ENCODE measurements around the gene CUL4A. TPM values are rescaled to one million over a fixed set of nuclear protein-coding genes. Genes with fewer than 3 reads are reported as not detected.

The CUL4A gene
- total RNA-seq, 2 experiments from 2014 or later, result 87.7 to 88.9 TPM

DNA sequence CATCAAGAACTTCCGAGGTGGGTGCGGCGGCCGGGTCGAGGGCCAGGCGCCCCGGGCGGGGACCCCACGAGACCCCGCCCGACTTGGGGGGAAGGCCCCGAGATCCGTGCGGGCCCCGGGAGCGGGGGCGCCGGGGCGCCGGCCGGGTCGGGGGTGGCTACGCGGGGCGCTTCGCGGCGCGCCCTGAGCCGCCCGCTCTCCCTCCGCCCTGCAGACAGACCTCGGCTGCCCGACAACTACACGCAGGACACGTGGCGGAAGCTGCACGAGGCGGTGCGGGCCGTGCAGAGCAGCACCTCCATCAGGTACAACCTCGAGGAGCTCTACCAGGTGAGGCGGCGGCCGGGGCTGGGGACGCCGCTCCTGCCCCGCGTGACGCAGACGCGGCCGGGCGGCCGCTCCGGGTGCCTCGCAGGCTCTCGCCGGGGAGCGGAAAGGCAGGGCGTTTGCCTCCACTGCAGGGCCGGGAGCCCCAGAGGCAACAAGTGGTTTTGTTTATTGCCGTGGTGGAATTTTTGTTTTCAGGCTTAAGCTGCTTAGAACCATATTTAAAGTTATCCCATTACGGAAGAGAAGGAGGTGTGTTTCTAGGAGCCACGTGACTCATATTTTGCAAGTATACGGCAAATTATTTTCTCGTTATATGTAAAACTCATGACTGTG, 477 bp downstream of the CUL4A start:
- peak overlapping the region; percentile 87 for H3K27ac Mint-ChIP-seq
- H3K9me3 Mint-ChIP-seq, result peaks cover 1% of the 10 kb centered on the region
- peaks cover 31% of the 10 kb centered on the region for H3K36me3 Mint-ChIP-seq
- H3K27me3 Mint-ChIP-seq, result no peaks in the 10 kb centered on the region
- DNase-seq, result peak; percentile 77
- H3K4me3 Mint-ChIP-seq, result peak overlapping the region; percentile 84
- H3K4me1 Mint-ChIP-seq, result peaks cover 59% of the 10 kb centered on the region

DNA sequence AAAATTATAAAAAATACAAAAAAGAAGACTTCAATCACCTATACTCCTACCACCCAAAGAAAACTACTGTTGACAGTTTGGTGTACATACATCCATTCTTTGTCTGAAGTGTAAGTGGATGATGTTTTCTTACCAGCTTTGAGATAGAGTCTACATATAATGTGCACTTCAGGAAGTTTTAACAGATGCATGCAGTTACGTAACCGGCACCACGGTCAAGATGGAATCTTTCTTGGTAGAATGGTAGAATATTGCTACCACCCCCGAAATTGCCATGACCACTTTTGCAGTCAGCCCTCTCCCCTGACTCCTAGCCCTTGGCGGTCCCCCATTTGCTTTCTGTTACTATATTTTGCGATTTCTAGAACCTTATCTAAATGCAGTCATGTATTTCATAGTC, 1.4 kb downstream of the CUL4A start:
- peaks cover 1% of the 10 kb centered on the region for H3K9me3 Mint-ChIP-seq
- H3K4me3 Mint-ChIP-seq, result peak overlapping the region; percentile 84
- peaks cover 28% of the 10 kb centered on the region for H3K36me3 Mint-ChIP-seq
- H3K27ac Mint-ChIP-seq, result peak overlapping the region; percentile 34
- H3K4me1 Mint-ChIP-seq, result peaks cover 49% of the 10 kb centered on the region
- no peak for DNase-seq
- H3K27me3 Mint-ChIP-seq, result no peaks in the 10 kb centered on the region

DNA sequence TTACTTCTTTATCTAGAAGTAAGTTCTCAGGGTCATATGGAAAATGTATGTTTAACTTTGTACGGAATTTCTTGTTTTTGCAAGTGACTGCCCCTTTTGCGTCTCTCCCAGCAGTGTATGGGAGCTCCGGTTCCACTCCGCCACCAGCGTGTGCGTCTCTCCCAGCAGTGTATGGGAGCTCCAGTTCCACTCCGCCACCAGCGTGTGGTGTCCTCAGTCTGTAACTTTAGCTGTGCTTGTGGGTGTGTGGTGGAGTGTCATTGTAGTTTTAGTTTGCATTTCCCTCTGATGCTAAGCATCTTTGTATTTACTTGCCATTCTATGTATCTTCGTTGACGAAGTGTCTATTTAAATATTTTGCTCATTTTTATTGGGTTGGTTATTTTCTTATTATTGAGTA, 2.4 kb downstream of the CUL4A start:
- H3K4me3 Mint-ChIP-seq, result peak overlapping the region; percentile 74
- peaks cover 40% of the 10 kb centered on the region for H3K4me1 Mint-ChIP-seq
- DNase-seq, result peak; percentile 23
- peaks cover 26% of the 10 kb centered on the region for H3K36me3 Mint-ChIP-seq
- H3K27me3 Mint-ChIP-seq, result no peaks in the 10 kb centered on the region
- H3K27ac Mint-ChIP-seq, result no peak overlapping the region
- H3K9me3 Mint-ChIP-seq, result peaks cover 1% of the 10 kb centered on the region

DNA sequence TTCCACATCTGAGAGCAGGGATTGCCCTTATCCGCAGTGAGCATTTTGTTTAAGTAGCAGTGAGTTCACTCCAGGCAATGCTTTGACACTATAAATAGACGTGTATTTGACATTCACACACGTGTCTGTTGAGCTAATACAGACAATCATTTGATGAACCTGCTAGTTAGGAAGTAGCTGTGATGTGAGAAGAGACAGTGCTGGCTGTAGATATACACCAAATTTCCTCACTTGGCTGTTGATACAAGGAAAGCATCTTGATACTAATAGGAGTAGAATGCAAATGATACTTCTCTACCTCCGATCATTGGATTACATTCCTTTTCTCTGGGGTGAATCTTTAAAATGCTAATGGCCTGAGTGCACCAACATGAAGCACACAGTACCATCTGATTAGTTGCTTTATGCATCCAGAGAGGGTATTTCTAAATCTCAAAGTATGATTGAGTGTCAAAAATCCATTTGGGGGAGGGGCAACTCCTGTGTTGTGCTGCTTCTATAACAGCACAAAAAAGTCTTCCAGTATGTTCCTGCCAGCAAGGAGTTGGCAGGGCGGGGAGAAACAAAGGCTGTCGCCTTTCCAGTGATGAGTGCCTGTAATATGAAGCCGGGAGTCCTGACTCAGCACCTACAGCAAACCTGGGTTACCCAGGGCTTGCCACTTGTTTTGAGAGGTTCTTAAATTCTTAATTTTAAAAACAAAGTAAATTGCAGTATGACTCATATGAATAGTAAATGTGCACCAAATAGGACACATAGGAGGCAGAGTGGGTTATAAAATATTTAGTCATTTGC, 7.0 kb downstream of the CUL4A start:
- no peak overlapping the region for H3K27ac Mint-ChIP-seq
- peaks cover 10% of the 10 kb centered on the region for H3K36me3 Mint-ChIP-seq
- DNase-seq, result no peak
- H3K9me3 Mint-ChIP-seq, result peaks cover 1% of the 10 kb centered on the region
- H3K27me3 Mint-ChIP-seq, result no peaks in the 10 kb centered on the region
- peaks cover 30% of the 10 kb centered on the region for H3K4me1 Mint-ChIP-seq
- H3K4me3 Mint-ChIP-seq, result no peak overlapping the region

DNA sequence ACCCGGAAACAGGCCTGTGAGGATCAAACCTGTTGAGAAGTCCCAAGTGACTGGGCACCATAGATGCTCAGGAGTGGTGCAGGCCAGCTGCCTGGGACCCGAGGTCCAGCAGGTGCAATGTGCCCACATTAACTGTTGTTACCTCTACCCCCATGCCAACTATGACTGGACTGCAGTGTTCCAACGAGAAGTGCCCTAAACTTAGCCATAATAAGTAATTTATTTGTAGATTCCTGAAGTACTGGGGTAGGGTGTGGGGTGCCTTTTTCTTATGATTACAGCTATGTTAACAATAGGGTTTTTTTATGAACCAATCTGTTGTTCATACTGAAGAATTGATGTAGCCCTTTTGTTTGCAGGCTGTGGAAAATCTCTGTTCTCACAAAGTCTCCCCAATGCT, 9.2 kb downstream of the CUL4A start:
- H3K4me1 Mint-ChIP-seq, result peaks cover 15% of the 10 kb centered on the region

DNA sequence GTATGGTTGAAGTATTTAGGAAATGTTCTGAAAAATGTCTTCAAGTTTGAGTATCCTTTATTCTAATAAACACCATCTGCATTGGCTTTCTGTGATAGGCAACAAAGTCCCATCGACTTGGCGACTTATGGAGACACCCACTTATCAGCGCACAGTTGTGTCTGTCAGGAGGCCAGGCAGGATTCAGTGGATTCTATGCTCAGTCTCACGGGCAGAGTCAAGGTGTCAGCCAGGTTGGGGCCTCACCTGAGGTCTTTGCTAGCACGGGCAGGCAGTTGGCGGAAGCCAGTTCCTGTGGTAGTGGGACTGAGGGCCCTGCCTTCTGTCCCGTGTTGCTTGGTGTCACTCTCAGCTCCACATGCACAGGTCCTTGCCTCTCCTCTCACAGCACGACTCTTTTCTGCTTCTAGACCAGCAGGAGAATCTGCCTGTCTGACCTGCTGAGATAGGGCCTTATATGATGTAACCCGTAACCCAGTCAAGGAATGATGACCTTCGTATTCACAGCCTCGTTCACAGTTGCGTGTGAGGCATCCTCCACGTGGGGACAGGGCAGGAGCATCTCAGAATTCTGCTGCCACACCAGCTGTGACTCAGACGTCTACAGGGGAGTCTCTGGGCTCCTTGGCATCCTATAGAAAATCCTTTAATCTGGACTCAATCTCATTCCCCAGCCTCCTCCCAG, 10.0 kb downstream of the CUL4A start:
- no peaks in the 10 kb centered on the region for H3K9me3 Mint-ChIP-seq
- peaks cover 8% of the 10 kb centered on the region for H3K4me1 Mint-ChIP-seq
- no peak for DNase-seq
- H3K4me3 Mint-ChIP-seq, result no peak overlapping the region
- no peaks in the 10 kb centered on the region for H3K27me3 Mint-ChIP-seq
- no peak overlapping the region for H3K27ac Mint-ChIP-seq
- peaks cover 10% of the 10 kb centered on the region for H3K36me3 Mint-ChIP-seq

More for the DNA sequence above, 9.2 kb downstream of the CUL4A start:
- Mint-ChIP-seq H3K36me3 (peaks cover 6% of the 10 kb centered on the region), H3K4me3 (no peak overlapping the region), H3K27ac (no peak overlapping the region), H3K9me3 (no peaks in the 10 kb centered on the region), H3K27me3 (no peaks in the 10 kb centered on the region)
- no peak for DNase-seq

DNA sequence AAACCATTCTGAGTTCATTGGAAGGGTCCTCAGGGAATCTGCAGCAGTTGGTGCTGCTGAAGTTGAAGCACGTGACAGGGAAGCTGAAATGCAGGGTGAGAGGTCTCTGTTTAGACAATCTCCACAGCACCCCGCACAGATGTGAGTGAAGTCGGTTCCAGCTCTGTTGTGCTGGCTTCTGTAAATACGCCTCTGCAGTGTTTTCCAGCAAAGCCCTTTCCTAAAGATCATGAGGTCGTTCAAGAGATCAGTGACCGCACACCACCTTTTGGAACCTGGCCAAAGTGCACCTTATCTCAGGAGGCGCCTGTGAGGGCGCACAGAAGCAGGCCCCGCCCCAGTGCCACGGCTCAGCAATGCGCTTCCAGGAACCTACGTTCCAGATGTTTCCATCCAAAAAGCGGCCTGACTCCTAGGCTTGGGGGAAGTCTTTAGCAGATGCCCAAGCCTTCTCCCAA, 10.8 kb downstream of the CUL4A start:
- Mint-ChIP-seq H3K27me3 (no peaks in the 10 kb centered on the region), H3K27ac (no peak overlapping the region), H3K4me1 (peaks cover 6% of the 10 kb centered on the region), H3K36me3 (peaks cover 10% of the 10 kb centered on the region), H3K9me3 (no peaks in the 10 kb centered on the region), H3K4me3 (no peak overlapping the region)
- no peak for DNase-seq

DNA sequence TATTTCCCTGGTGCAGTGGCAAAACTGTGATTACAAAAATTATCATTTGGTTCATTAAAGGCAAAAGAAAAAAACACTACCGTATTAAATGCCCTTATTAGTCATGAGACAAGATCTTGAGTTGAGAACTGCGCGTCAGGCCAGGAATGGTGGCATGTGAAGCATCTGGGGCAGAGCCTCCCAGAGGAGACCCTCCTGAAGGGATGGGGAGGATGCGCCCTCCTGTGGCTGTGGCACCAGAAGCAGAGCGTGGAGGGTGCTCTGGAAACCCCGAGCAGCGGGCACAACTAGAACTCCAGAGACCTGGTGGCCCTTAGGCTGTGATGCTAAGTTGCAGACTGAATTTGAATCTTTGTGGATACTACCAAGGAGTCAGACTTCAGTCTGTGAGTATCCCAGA, 11.5 kb downstream of the CUL4A start:
- Mint-ChIP-seq H3K36me3 (peaks cover 10% of the 10 kb centered on the region), H3K27ac (no peak overlapping the region), H3K9me3 (no peaks in the 10 kb centered on the region), H3K27me3 (no peaks in the 10 kb centered on the region), H3K4me1 (peaks cover 6% of the 10 kb centered on the region), H3K4me3 (no peak overlapping the region)
- no peak for DNase-seq

DNA sequence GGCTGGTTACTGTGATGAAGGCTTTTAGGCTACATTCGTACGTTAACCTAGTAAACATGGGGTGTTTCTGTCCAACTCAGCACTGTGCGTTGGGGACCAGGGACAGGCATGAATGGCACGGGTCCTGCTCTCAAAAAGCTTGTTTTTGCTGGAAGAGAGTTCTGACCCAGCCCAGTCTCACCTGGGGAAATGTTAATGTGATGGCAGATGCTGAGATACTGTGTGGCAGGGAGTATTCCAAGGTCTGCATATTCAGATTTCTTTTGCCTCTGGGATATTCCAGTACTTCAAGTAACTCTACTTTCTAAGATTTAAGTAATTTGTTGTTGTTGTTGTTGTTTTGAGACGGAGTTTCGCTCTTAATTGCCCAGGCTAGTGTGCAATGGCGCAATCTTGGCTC, 13.7 kb downstream of the CUL4A start:
- H3K27ac Mint-ChIP-seq, result no peak overlapping the region
- peaks cover 11% of the 10 kb centered on the region for H3K36me3 Mint-ChIP-seq
- H3K4me1 Mint-ChIP-seq, result peaks cover 6% of the 10 kb centered on the region
- no peak for DNase-seq
- no peak overlapping the region for H3K4me3 Mint-ChIP-seq
- no peaks in the 10 kb centered on the region for H3K9me3 Mint-ChIP-seq
- no peaks in the 10 kb centered on the region for H3K27me3 Mint-ChIP-seq

DNA sequence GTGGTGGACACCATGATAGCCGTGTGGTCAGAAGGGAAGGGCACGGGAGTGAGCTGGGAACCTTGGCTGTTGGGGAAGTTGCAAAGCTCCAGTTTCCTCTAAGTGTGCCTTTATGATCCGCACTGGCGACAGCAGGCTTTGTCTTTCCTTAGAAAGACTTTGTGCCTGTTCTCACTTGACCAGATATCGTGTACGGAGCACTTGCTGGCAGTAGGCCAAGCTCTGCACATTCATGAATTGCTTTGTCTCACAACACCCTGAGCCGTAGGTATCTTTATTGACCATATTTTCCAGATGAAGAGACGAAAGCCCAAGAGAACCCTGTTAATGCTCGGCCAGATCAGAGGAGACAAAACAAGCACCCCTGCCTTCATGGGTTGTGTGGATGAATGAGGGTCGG, 15.1 kb downstream of the CUL4A start:
- Mint-ChIP-seq H3K27ac (no peak overlapping the region), H3K4me1 (peaks cover 4% of the 10 kb centered on the region), H3K4me3 (no peak overlapping the region), H3K27me3 (no peaks in the 10 kb centered on the region), H3K9me3 (no peaks in the 10 kb centered on the region), H3K36me3 (peaks cover 13% of the 10 kb centered on the region)
- no peak for DNase-seq

DNA sequence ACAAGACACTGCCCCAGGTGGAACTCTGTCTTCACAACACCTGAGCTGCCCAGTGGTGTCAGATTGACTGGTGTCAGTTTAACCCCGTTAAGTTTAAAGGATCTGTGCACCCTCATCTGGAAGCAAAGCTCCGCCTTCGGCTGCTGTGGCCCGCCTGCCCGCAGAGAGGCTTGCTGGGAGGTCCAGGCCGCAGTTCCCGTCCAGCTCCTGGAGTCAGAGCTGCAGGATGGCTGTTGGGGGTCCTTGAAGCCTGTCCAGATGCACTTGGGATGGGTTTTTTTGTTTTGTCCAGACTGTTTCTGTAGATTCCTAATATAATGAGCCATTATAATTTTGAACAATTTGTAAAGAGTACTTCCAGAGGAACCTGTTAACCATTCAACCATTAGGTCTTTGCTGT, 16.1 kb downstream of the CUL4A start:
- DNase-seq, result no peak
- no peaks in the 10 kb centered on the region for H3K27me3 Mint-ChIP-seq
- peaks cover 20% of the 10 kb centered on the region for H3K36me3 Mint-ChIP-seq
- H3K9me3 Mint-ChIP-seq, result no peaks in the 10 kb centered on the region
- no peak overlapping the region for H3K27ac Mint-ChIP-seq
- H3K4me1 Mint-ChIP-seq, result no peaks in the 10 kb centered on the region
- H3K4me3 Mint-ChIP-seq, result no peak overlapping the region

DNA sequence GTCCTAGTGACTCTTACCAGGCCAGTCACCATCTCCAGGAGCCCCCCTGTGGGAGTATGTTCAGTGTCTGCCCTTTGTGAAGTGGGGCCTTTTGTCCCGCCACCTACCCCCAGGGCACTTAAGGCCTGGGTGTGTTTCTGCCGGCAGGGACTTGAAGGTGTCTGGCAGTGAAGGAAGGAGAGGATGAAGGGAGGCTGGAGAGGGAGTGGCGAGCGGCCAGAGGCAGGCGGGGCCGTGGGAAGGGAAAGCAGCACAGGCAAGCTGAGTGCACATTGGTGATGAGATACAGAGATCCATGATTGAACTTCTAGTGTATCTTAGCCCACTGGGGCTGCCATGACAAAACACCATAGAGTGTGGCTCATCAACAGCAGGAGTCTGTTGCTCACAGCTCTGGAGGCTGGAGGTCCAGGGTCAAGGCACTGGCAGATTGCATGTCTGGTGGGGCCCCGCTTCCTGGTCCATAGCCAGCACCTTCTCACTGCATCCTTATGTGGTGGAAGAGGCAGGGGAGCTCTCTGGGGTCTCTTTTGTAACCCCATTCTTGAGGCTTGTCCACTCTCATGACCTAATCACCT, 17.5 kb downstream of the CUL4A start:
- Mint-ChIP-seq H3K27ac (peak overlapping the region; percentile 38), H3K4me1 (no peaks in the 10 kb centered on the region), H3K4me3 (no peak overlapping the region), H3K9me3 (no peaks in the 10 kb centered on the region), H3K36me3 (peaks cover 25% of the 10 kb centered on the region), H3K27me3 (no peaks in the 10 kb centered on the region)
- DNase-seq, result no peak

DNA sequence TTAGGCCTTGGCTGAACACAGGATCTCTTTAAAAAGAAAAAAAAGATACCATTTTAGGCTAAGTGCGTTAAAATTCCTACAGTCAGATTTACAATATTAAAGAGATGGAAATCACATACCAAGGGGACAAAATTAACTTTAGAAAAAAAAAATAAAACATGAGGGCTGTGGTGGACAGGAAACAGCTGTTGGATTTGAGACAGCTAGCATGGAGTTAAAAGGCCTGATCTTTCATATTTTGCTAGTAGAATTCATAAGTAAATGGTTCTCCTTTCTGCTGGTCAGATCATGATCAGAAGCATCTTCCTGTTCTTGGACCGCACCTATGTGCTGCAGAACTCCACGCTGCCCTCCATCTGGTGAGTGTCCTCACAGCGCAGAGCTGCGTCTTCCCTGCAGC, 19.7 kb downstream of the CUL4A start:
- Mint-ChIP-seq H3K4me1 (no peaks in the 10 kb centered on the region), H3K9me3 (no peaks in the 10 kb centered on the region), H3K36me3 (peaks cover 23% of the 10 kb centered on the region), H3K27me3 (no peaks in the 10 kb centered on the region), H3K27ac (no peak overlapping the region), H3K4me3 (no peak overlapping the region)
- DNase-seq, result no peak

DNA sequence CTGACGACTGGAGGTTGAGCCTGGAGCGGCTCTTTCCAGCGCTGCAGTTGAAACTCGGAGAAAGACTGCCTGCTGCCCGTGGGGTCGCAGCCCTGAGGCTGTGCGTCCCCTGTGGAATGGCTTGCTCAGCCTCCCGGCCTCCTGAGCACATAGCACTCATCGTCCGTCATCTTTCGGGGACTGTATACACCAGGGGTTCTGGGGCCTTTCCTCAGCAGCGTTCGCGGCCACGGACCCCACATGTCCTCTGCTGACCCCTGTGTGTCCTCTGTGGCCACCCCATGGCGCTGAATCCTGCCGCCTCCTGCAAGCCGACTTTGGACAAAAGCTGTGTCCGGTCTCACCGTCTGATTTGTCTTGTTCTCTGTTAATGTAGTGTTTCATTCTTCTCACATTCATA, 20.4 kb downstream of the CUL4A start:
- Mint-ChIP-seq H3K4me1 (no peaks in the 10 kb centered on the region), H3K4me3 (no peak overlapping the region), H3K27ac (no peak overlapping the region), H3K9me3 (no peaks in the 10 kb centered on the region), H3K36me3 (peaks cover 25% of the 10 kb centered on the region), H3K27me3 (no peaks in the 10 kb centered on the region)
- no peak for DNase-seq

Measured in activated naive CD8-positive, alpha-beta T cell treated with anti-CD3 and anti-CD28 coated beads for 36 hours (primary cell).